CD14-positive monocyte (primary cell): ENCODE results near the gene SLC4A1. TPM values are rescaled to one million over a fixed set of nuclear protein-coding genes. Genes with fewer than 3 reads are reported as not detected.

Experiments used
- DNase-seq, 3 donors: peaks; one replicate each; pipeline ENCODE4 v3.0.0-alpha.2; 2011 to 2022
- H2AFZ ChIP-seq: 2 replicates; pipeline ENCODE4 v1.6.0; 2012; ENCODE audit warnings: mild to moderate bottlenecking, low read depth, low read length, inconsistent platforms; ENCODE audit not compliant: insufficient read depth, poor library complexity, severe bottlenecking
- H3K27ac ChIP-seq, 2 donors: 1 replicate in 1 of 2; 2 replicates in 1 of 2; pipeline ENCODE4 v1.5.1; 2012 to 2013; ENCODE audit warnings: low read length in 2 of 2, control low read depth in 1 of 2, inconsistent platforms in 1 of 2, low read depth in 1 of 2, mild to moderate bottlenecking in 1 of 2
- H3K27me3 ChIP-seq, 2 donors: one replicate each; pipeline versions ENCODE4 v1.6.0 to v1.6.1; 2011 to 2013; ENCODE audit warnings: low read length in 2 of 2; ENCODE audit not compliant: control insufficient read depth in 2 of 2, insufficient read depth in 2 of 2
- H3K36me3 ChIP-seq, 2 donors: replicated peaks in 1 of 2; 1 replicate in 1 of 2; 2 replicates in 1 of 2; pipeline versions ENCODE4 v1.5.1 to v1.6.1; 2012 to 2013; ENCODE audit warnings: low read length in 2 of 2, control low read depth in 1 of 2, inconsistent platforms in 1 of 2, mild to moderate bottlenecking in 1 of 2; ENCODE audit not compliant: insufficient read depth in 2 of 2, control insufficient read depth in 1 of 2
- H3K4me1 ChIP-seq, 2 donors: 1 replicate in 1 of 2; 2 replicates in 1 of 2; pipeline versions ENCODE4 v1.5.1 to v1.6.1; 2012 to 2013; ENCODE audit warnings: low read length in 2 of 2, control low read depth in 1 of 2, inconsistent platforms in 1 of 2, mild to moderate bottlenecking in 1 of 2, moderate library complexity in 1 of 2; ENCODE audit not compliant: insufficient read depth in 2 of 2, control insufficient read depth in 1 of 2
- H3K4me2 ChIP-seq: replicated peaks from 2 replicates; pipeline ENCODE3; 2012; ENCODE audit warnings: low read length, moderate library complexity, mild to moderate bottlenecking; ENCODE audit not compliant: poor library complexity, severe bottlenecking; ENCODE audit errors: extremely low read depth
- H3K4me3 ChIP-seq, 3 experiments: fragments of 200-600 bp in 1 of 3; sonication (generic) in 1 of 3; replicated peaks in 1 of 3; 1 replicate in 2 of 3; 2 replicates in 1 of 3; pipeline ENCODE4 v1.5.1; 2011 to 2013; ENCODE audit warnings: low read length in 3 of 3, mild to moderate bottlenecking in 3 of 3, control low read depth in 2 of 3, low read depth in 2 of 3, inconsistent platforms in 1 of 3, moderate library complexity in 1 of 3
- H3K79me2 ChIP-seq: 2 replicates; pipeline ENCODE4 v1.6.0; 2012; ENCODE audit warnings: mild to moderate bottlenecking, control low read depth, inconsistent platforms, low read length, moderate library complexity; ENCODE audit not compliant: insufficient read depth
- H3K9ac ChIP-seq: 2 replicates; pipeline ENCODE4 v1.6.0; 2017; ENCODE audit warnings: low read length, mild to moderate bottlenecking; ENCODE audit not compliant: insufficient read depth, poor library complexity, severe bottlenecking
- H3K9me3 ChIP-seq, 2 donors: replicated peaks in 1 of 2; 1 replicate in 1 of 2; 2 replicates in 1 of 2; pipeline versions ENCODE4 v1.5.1 to v1.6.1; 2012 to 2013; ENCODE audit warnings: low read length in 2 of 2, control low read depth in 1 of 2; ENCODE audit not compliant: control insufficient read depth in 1 of 2, insufficient read depth in 1 of 2
- H4K20me1 ChIP-seq: 2 replicates; pipeline ENCODE4 v1.6.0; 2012; ENCODE audit warnings: mild to moderate bottlenecking, low read length, control low read depth, moderate library complexity; ENCODE audit not compliant: insufficient read depth
- H3K27ac Mint-ChIP-seq, 7 donors: one replicate each; pipeline ENCODE4 v1.8.0; 2020; ENCODE audit warnings: mild to moderate bottlenecking in 7 of 7, mixed read lengths in 7 of 7, moderate library complexity in 6 of 7, inconsistent platforms in 2 of 7
- H3K27me3 Mint-ChIP-seq, 3 donors: one replicate each; pipeline ENCODE4 v1.8.0; 2021 to 2022; ENCODE audit warnings: low read depth in 3 of 3, mild to moderate bottlenecking in 3 of 3, mixed read lengths in 3 of 3, moderate library complexity in 3 of 3, inconsistent platforms in 1 of 3
- H3K36me3 Mint-ChIP-seq, 2 donors: one replicate each; pipeline ENCODE4 v1.8.0; 2020; ENCODE audit warnings: mixed read lengths in 2 of 2, inconsistent platforms in 1 of 2, mild to moderate bottlenecking in 1 of 2
- H3K4me1 Mint-ChIP-seq: one replicate; pipeline ENCODE4 v1.8.0; 2020; ENCODE audit warnings: mild to moderate bottlenecking, mixed read lengths
- H3K4me3 Mint-ChIP-seq, 2 donors: one replicate each; pipeline ENCODE4 v1.8.0; 2020; ENCODE audit warnings: mild to moderate bottlenecking in 2 of 2, mixed read lengths in 2 of 2, moderate library complexity in 1 of 2
- H3K9me3 Mint-ChIP-seq, 7 donors: one replicate each; pipeline ENCODE4 v1.8.0; 2020 to 2022; ENCODE audit warnings: mixed read lengths in 7 of 7, mild to moderate bottlenecking in 6 of 7, moderate library complexity in 6 of 7, inconsistent platforms in 2 of 7
- CTCF ChIP-seq: fragments of 200-600 bp; IDR thresholded peaks from one replicate; pipeline ENCODE4 v1.8.0; 2022; ENCODE audit warnings: antibody characterized with exemption, mild to moderate bottlenecking
- whole genome bisulfite sequencing: methylation state at CpG from one replicate; pipeline ENCODE4 v1.1.5; 2013; ENCODE audit warnings: missing lambda C conversion rate; ENCODE audit not compliant: insufficient coverage; 5-methylcytosine and 5-hydroxymethylcytosine counted together
- intact Hi-C, 2 donors: fragments of 100-400 bp; cut with micrococcal nuclease; formaldehyde crosslinking; loops; one replicate each; pipeline versions ENCODE4 v1.15.0 to v1.15.1; 2023
- polyA plus RNA-seq, 3 donors: library from polyadenylated mRNA; depleted of rRNA in 1 of 3; unstranded in 2 of 3; stranded (reverse) in 1 of 3; fragments of 300-500 nt in 2 of 3; fragments of >200 nt in 1 of 3; fragmentation: Illumina TruSeq in 2 of 3; gene quantifications; 1 replicate in 2 of 3; 2 replicates in 1 of 3; pipeline ENCODE4 v1.2.3, GENCODE V29; 2012 to 2021

SLC4A1 gene
- polyA plus RNA-seq, 3 donors = 0.04 TPM; not detected in 2

GRCh38 chr17:44312396-44313104 lies 44.6 kb upstream of the SLC4A1 start:
- 87% methylated on average over 9 of the region's 17 CpGs for WGBS

More at GRCh38 chr17:44312396-44313104, 44.6 kb upstream of the SLC4A1 start:
- TF ChIP-seq CTCF = no peak
- no peak for DNase-seq
- no peak overlapping the region for H3K27ac ChIP-seq
- no peak overlapping the region for H3K4me2 ChIP-seq
- no peak overlapping the region for H2AFZ ChIP-seq
- H4K20me1 ChIP-seq = no peaks in the 10 kb centered on the region
- H3K4me1 Mint-ChIP-seq = peaks cover 31% of the 10 kb centered on the region
- no peak overlapping the region for H3K4me3 Mint-ChIP-seq
- peaks cover 63 to 76% (median 70%) of the 10 kb centered on the region in 3 donors for H3K27me3 Mint-ChIP-seq
- H3K9me3 ChIP-seq = peaks cover 4 to 18% of the 10 kb centered on the region in 2 donors
- peaks cover 30 to 69% of the 10 kb centered on the region in 2 donors for H3K27me3 ChIP-seq
- intact Hi-C loops = no loop called here
- H3K9ac ChIP-seq = no peak overlapping the region
- no peak overlapping the region for H3K4me3 ChIP-seq
- H3K36me3 Mint-ChIP-seq = peaks cover 5 to 14% of the 10 kb centered on the region in 2 donors
- H3K27ac Mint-ChIP-seq = no peak overlapping the region
- no peaks in the 10 kb centered on the region for H3K36me3 ChIP-seq
- H3K4me1 ChIP-seq = peaks cover 20 to 26% of the 10 kb centered on the region in 2 donors
- H3K9me3 Mint-ChIP-seq = peaks cover 3 to 18% (median 11%) of the 10 kb centered on the region in 7 donors
- H3K79me2 ChIP-seq = no peaks in the 10 kb centered on the region
